NT2/D1 (cell line): Measurements from ENCODE around the gene EMP2.

Experiments used
- DNase-seq: peaks from one replicate; pipeline ENCODE4 v3.0.0-alpha.2; 2011; ENCODE audit warnings: low read depth, low spot score
- H3K27me3 ChIP-seq: 2 replicates; pipeline ENCODE4 v1.6.0; 2011; ENCODE audit warnings: mild to moderate bottlenecking; ENCODE audit not compliant: insufficient read length, insufficient read depth
- H3K36me3 ChIP-seq: 2 replicates; pipeline ENCODE4 v1.6.1; 2011; ENCODE audit warnings: mild to moderate bottlenecking, low read length, mixed read lengths; ENCODE audit not compliant: insufficient read depth, insufficient read length
- H3K4me1 ChIP-seq: 2 replicates; pipeline ENCODE4 v1.5.1; 2011; ENCODE audit not compliant: insufficient read depth, insufficient read length
- H3K4me3 ChIP-seq: 2 replicates; pipeline ENCODE4 v1.5.1; 2011; ENCODE audit warnings: low read depth; ENCODE audit not compliant: insufficient read length
- H3K9ac ChIP-seq: 2 replicates; pipeline ENCODE4 v1.6.0; 2011; ENCODE audit warnings: low read depth; ENCODE audit not compliant: insufficient read length
- H3K9me3 ChIP-seq: 2 replicates; pipeline ENCODE4 v1.5.1; 2011; ENCODE audit warnings: mild to moderate bottlenecking, low read length; ENCODE audit not compliant: insufficient read depth
- SUZ12 ChIP-seq: IDR thresholded peaks from 2 replicates; pipeline ENCODE4 v1.6.1; 2011; ENCODE audit not compliant: insufficient read length, insufficient read depth; ENCODE audit errors: extremely low read depth
- YY1 ChIP-seq: IDR thresholded peaks from 2 replicates; pipeline ENCODE4 v1.6.1; 2011; ENCODE audit not compliant: insufficient read length, insufficient read depth
- ZNF274 ChIP-seq: IDR thresholded peaks from 2 replicates; pipeline ENCODE4 v1.6.1; 2011; ENCODE audit warnings: mild to moderate bottlenecking, low read depth, low read length

EMP2 gene

DNA sequence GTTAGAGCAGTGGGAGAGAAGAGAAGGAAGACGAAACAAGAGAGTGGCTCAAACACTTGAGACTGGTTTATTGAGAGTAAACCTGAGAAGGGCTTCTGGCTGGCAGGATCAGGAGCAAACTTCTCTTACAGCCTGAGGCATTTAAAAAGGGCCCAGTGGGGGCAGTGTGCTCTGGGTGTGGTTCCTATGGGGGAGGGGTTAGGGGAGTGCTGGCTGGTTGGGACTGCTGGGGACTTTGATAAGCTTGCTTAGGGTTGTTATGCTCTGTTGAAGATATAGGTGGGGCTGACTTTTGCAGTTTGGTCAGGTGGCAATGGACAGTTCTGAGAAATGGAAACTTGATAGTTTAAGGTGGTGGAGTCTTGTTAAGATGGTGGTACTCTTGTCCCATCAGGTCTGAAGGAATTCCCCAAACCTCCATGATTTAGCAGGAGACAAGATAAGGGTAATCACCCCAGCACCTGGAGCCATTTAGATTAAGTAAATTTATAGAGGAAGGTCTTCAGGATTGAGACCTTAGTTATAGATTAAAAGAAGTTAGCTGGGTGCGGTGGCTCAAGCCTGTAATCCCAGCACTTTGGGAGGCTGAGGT lies 79.3 kb downstream of the EMP2 start:
- Histone ChIP-seq H3K36me3 (no peaks in the 10 kb centered on the region), H3K9me3 (peaks cover 26% of the 10 kb centered on the region), H3K4me3 (no peak overlapping the region), H3K27me3 (no peaks in the 10 kb centered on the region), H3K9ac (no peak overlapping the region), H3K4me1 (peaks cover 2% of the 10 kb centered on the region)
- no peak for DNase-seq
- TF ChIP-seq ZNF274 (no peak), YY1 (no peak), SUZ12 (no peak)

DNA sequence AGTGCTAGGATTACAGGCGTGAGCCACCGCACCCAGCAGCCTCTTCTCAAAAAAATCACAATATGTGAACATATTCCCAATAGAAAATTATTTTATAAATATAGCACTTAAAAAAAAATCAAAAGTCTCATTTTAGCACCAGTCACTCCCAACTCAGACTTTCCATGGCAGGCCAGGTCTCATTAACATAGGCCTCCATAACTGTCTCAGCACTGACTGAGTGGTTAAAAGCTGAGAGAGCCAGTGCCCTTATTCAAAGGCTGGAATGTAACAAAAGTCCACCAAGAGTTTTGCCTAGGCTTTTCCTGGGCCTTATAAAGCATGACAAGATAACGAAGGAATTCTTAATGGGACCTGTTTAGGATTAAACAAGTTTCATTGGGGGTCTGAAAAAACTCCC lies 79.8 kb downstream of the EMP2 start:
- H3K4me1 ChIP-seq, result peaks cover 2% of the 10 kb centered on the region
- TF ChIP-seq YY1 (no peak), SUZ12 (no peak), ZNF274 (no peak)
- no peaks in the 10 kb centered on the region for H3K36me3 ChIP-seq
- peaks cover 31% of the 10 kb centered on the region for H3K9me3 ChIP-seq
- H3K9ac ChIP-seq, result no peak overlapping the region
- no peaks in the 10 kb centered on the region for H3K27me3 ChIP-seq
- no peak overlapping the region for H3K4me3 ChIP-seq
- no peak for DNase-seq

DNA sequence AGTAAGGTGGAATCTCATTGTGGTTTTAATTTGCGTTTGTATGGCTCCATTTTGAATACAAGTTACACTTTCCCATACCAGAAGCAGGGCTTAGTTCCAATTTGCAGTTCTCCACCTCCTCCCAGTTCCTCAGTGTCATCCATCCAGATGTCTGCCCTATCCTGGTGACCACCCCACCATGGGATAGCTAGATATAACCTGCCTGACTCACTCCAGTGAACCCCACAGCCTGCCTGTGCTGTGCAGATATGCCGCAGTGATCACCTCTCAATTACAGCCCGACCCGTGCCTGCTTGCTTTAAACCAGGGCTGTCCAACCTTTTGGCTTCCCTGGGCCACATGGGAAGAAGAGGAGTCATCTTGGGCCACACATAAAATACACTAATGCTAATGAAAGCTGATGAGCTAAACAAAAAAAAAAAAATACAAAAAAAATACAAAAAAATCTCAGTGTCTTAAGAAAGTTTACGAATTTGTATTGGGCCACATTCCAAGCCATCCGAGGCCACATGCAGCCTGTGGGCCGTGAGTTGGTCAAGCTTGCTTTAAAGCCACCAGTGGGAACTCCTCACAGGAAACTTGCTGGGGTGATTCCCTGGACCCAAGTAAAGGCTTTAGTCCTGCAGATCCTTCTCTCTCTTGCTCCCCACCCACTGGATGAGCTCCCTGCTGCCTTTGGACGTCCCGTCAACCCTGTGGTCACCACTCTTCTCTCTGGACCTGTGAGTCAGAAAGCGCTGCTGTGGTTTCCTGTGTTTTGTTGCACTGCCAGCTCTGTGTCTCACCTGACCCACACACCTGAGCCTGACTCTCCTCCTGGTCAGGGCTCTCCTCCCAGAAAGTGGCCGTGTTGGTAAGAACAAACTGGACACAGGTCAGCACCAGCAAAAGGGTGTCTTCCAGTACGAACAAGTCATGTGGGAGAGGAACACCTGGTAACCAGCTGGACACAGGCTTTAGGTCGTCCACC lies 83.0 kb downstream of the EMP2 start:
- Histone ChIP-seq H3K4me1 (no peaks in the 10 kb centered on the region), H3K9me3 (peaks cover 31% of the 10 kb centered on the region), H3K27me3 (no peaks in the 10 kb centered on the region), H3K4me3 (no peak overlapping the region), H3K9ac (no peak overlapping the region), H3K36me3 (no peaks in the 10 kb centered on the region)
- DNase-seq, result no peak
- no peak for TF ChIP-seq ZNF274
- TF ChIP-seq SUZ12, result no peak
- no peak for TF ChIP-seq YY1

DNA sequence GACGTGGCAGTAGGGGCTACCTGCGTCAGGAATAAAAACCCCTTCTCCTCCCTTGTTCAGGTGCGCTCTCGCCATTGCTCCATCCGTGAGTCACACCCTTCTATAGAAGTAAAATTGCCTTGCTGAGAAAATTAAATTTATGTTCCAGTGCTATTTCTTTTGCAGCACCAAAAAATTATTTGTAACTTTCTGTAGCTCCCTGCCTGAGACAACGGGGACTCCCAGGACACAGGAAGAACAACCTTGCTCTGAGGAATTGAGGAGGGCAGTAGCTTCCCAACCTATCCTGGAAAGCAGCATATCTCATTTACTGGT lies 85.4 kb downstream of the EMP2 start:
- Histone ChIP-seq H3K9me3 (peaks cover 20% of the 10 kb centered on the region), H3K9ac (no peak overlapping the region), H3K36me3 (no peaks in the 10 kb centered on the region), H3K27me3 (no peaks in the 10 kb centered on the region), H3K4me3 (no peak overlapping the region), H3K4me1 (no peaks in the 10 kb centered on the region)
- no peak for DNase-seq
- no peak for TF ChIP-seq YY1
- no peak for TF ChIP-seq ZNF274
- no peak for TF ChIP-seq SUZ12

DNA sequence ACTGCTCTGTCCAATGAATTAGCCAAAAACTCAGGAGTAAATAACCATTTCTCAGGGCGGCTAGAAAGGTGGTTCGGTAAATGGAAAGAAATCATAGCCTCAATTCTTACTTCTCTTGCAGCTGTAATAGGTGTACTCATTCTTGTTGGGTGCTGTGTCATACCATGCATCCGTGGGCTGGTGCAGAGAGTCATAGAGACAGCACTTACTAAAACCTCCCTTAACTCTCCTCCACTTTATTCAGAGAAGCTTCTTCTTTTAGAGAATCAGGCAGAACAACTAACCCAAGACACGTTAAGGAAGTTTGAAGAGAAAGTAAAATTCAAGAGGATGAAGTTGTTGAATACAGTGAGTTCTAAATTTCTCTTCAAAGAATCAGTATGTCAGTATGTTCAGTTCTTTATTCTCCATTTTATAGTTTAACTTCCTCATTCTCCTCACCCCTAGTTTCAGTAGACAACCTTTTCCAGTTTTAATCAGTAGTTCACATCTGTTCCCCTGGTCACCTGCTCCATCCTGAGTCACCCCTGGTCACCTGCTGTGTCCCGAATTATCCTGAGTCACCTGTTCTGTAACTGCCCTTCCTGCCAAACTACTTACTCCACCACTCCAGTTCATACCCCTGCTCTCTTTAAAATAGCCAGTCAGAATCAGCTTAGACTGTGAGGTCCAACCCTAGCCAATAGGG lies 85.9 kb downstream of the EMP2 start:
- Histone ChIP-seq H3K9me3 (peaks cover 18% of the 10 kb centered on the region), H3K4me3 (no peak overlapping the region), H3K4me1 (no peaks in the 10 kb centered on the region), H3K9ac (no peak overlapping the region), H3K36me3 (no peaks in the 10 kb centered on the region), H3K27me3 (no peaks in the 10 kb centered on the region)
- no peak for TF ChIP-seq YY1
- no peak for TF ChIP-seq SUZ12
- no peak for TF ChIP-seq ZNF274
- no peak for DNase-seq

DNA sequence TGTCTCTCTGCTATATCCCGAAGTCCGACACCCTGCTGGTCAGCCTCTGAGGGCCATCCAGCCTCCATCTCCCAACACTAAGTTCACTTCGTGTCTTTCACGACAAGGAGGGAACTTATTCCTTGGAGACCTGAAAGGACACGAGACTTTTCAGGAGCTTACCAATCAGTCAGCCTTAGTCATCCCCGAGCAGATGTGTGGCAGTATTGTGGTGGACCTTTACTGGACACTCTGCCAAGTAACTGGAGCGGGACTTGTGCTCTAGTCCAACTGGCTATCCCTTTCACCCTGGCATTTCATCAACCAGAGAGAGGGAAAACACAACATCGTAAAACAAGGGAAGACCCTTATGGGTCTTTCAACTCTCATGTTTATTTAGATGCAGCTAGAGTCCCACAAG lies 87.1 kb downstream of the EMP2 start:
- H3K4me3 ChIP-seq, result no peak overlapping the region
- no peaks in the 10 kb centered on the region for H3K4me1 ChIP-seq
- H3K9me3 ChIP-seq, result peaks cover 18% of the 10 kb centered on the region
- no peak overlapping the region for H3K9ac ChIP-seq
- H3K27me3 ChIP-seq, result no peaks in the 10 kb centered on the region
- TF ChIP-seq ZNF274 (no peak), SUZ12 (no peak)
- H3K36me3 ChIP-seq, result no peaks in the 10 kb centered on the region
- DNase-seq, result no peak

DNA sequence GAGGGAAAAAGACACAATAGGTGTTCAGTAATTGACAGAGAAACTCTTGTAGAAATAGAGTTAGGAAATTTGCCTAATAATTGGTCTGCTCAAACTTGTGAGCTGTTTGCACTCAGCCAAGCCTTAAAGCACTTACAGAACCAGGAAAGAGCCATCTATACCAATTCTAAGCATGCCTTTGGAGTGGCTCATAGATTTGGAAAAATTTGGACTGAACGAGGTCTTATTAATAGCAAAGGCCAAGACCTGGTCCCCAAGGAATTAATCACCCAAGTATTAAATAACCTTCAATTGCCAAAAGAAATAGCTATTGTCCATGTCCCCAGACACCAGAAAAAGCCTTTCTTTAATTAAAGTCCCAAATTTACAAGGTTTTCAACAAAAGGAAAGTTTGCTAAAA lies 90.3 kb downstream of the EMP2 start:
- Histone ChIP-seq H3K4me1 (no peaks in the 10 kb centered on the region), H3K9me3 (peaks cover 25% of the 10 kb centered on the region), H3K36me3 (no peaks in the 10 kb centered on the region), H3K27me3 (no peaks in the 10 kb centered on the region), H3K4me3 (no peak overlapping the region), H3K9ac (no peak overlapping the region)
- no peak for DNase-seq
- TF ChIP-seq ZNF274 (no peak), YY1 (no peak), SUZ12 (no peak)
